ENCODE results near the gene PANK4.

The PANK4 gene

DNA sequence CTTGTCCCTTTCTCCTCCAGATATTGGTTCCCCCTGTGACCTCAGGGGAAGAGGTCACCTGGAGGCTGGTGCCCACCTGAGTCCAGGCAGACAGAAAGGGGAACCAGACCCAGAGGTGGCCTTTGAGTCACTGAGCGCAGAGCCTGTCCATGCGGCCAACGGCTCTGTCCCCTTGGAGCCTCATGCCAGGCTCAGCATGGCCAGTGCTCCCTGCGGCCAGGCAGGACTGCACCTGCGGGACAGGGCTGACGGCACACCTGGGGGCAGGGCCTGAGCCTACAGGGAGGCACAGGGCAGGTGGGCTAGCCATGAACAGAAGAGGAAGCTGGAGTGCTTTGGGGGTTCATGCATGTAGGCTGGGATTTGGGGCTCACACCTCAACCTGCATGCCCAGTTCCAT is 32.5 kb upstream of the PANK4 start:
- no peak overlapping the region for H3K4me3 ChIP-seq (ENCODE audit: low read length)
- H3K4me1 ChIP-seq (ENCODE audit: low read length) = peaks cover 14% of the 10 kb centered on the region
- H3K9me3 ChIP-seq (replicated peaks; ENCODE audit: insufficient read depth, low read length) = no peaks in the 10 kb centered on the region
- H2AFZ ChIP-seq (ENCODE audit: low read length) = no peak overlapping the region
- no peak overlapping the region for H3K4me2 ChIP-seq (ENCODE audit: low read depth, low read length)
- TF ChIP-seq EZH2 (optimal IDR thresholded peaks at IDR 0.05; ENCODE audit: low read depth, low read length) (no peak), EZH2phosphoT487 (IDR thresholded peaks at IDR 0.05; ENCODE audit: low read length) (no peak)
- TF ChIP-seq, protein P1, sequence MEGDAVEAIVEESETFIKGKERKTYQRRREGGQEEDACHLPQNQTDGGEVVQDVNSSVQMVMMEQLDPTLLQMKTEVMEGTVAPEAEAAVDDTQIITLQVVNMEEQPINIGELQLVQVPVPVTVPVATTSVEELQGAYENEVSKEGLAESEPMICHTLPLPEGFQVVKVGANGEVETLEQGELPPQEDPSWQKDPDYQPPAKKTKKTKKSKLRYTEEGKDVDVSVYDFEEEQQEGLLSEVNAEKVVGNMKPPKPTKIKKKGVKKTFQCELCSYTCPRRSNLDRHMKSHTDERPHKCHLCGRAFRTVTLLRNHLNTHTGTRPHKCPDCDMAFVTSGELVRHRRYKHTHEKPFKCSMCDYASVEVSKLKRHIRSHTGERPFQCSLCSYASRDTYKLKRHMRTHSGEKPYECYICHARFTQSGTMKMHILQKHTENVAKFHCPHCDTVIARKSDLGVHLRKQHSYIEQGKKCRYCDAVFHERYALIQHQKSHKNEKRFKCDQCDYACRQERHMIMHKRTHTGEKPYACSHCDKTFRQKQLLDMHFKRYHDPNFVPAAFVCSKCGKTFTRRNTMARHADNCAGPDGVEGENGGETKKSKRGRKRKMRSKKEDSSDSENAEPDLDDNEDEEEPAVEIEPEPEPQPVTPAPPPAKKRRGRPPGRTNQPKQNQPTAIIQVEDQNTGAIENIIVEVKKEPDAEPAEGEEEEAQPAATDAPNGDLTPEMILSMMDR (IDR thresholded peaks at IDR 0.05; ENCODE audit: low read length) = no peak
- H3K36me3 ChIP-seq (replicated peaks; ENCODE audit: insufficient read depth, low read length) = no peaks in the 10 kb centered on the region
- no peak overlapping the region for H3K27ac ChIP-seq (ENCODE audit: low read length)
- DNase-seq = no peak
- H3K9me2 ChIP-seq (replicated peaks; ENCODE audit: insufficient read depth, low read length) = no peaks in the 10 kb centered on the region
- no peaks in the 10 kb centered on the region for H4K20me1 ChIP-seq (ENCODE audit: insufficient read depth, low read length)
- H3K79me2 ChIP-seq (ENCODE audit: low read length) = peaks cover 21% of the 10 kb centered on the region
- no peaks in the 10 kb centered on the region for H3K27me3 ChIP-seq (replicated peaks; ENCODE audit: insufficient read depth, low read length)
- H3K9ac ChIP-seq (ENCODE audit: low read length) = no peak overlapping the region
- no peaks in the 10 kb centered on the region for H3F3A ChIP-seq (ENCODE audit: insufficient read depth, low read length)

DNA sequence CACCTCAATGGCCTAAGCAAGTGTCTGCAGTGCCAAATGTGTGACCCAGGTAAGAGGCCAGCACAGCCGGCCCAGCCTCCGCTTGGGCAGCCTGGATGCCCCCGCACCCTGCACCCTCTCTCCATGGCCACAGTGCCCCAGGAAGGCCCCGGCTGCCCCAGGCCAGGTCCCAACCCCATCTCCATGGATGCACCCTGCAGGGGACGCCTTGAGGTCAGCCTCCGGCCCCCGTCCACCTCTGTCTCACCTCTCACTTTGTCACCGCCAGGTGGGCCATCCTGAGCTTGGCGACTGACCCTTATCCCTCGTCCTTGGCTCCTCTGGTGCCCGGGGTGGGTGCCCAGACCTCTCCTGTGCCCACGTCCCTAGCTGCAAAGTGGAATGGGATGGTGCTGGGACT is 32.0 kb upstream of the PANK4 start:
- no peak for DNase-seq
- Histone ChIP-seq H3K4me2 (ENCODE audit: low read depth, low read length) (no peak overlapping the region), H3K9me2 (replicated peaks; ENCODE audit: insufficient read depth, low read length) (no peaks in the 10 kb centered on the region), H4K20me1 (ENCODE audit: insufficient read depth, low read length) (no peaks in the 10 kb centered on the region), H3K9ac (ENCODE audit: low read length) (no peak overlapping the region), H3K36me3 (replicated peaks; ENCODE audit: insufficient read depth, low read length) (no peaks in the 10 kb centered on the region), H3K4me3 (ENCODE audit: low read length) (no peak overlapping the region), H3K27me3 (replicated peaks; ENCODE audit: insufficient read depth, low read length) (no peaks in the 10 kb centered on the region), H3K9me3 (replicated peaks; ENCODE audit: insufficient read depth, low read length) (no peaks in the 10 kb centered on the region), H3K79me2 (ENCODE audit: low read length) (peaks cover 21% of the 10 kb centered on the region), H2AFZ (ENCODE audit: low read length) (no peak overlapping the region), H3K4me1 (ENCODE audit: low read length) (peaks cover 14% of the 10 kb centered on the region), H3K27ac (ENCODE audit: low read length) (no peak overlapping the region), H3F3A (ENCODE audit: insufficient read depth, low read length) (no peaks in the 10 kb centered on the region)
- TF ChIP-seq, protein P1 (IDR thresholded peaks at IDR 0.05; ENCODE audit: low read length) = no peak
- TF ChIP-seq EZH2phosphoT487 (IDR thresholded peaks at IDR 0.05; ENCODE audit: low read length) (no peak), EZH2 (optimal IDR thresholded peaks at IDR 0.05; ENCODE audit: low read depth, low read length) (no peak)

DNA sequence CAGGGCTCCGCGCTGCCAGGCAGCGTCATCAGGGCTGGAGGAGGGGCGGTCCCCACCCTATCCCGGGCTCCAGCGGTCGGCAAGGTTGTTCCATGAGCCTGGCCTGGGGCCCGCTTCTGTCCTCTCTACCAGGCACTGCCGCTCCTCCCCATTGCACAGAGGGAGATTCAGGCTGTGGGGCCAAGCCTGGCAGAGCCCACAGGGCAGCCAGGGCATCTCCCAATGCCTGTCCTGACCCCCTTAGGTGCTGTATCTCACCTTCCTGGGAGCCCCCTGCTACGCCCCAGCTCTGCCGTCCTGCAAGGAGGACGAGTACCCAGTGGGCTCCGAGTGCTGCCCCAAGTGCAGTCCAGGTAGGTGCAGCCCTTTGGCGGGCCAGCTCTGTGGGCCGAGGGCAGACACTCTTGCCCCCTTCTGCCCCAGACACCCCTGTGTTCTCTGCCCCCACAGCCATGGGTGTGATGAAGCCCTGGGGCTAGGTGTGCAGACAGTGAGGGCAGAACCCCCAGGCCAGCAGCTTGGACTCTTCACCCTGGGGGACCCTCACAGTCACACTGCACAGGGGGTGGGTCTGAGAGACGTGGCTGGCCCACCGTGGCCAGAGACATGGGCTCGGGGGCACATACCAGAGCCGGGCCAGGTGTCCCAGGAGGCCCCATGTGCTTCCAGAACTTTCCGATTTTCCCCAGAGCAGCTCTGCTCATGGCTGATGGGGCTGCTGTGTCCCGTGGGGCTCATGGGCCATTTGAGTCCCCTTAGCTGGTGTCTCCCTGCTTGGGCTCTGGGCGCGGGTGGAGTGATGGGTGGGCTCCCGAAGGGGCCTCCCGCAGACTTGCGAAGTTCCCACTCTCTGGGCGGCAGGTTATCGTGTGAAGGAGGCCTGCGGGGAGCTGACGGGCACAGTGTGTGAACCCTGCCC is 31.3 kb upstream of the PANK4 start:
- Histone ChIP-seq H3K9me3 (replicated peaks; ENCODE audit: insufficient read depth, low read length) (no peaks in the 10 kb centered on the region), H3K36me3 (replicated peaks; ENCODE audit: insufficient read depth, low read length) (no peaks in the 10 kb centered on the region), H3K9me2 (replicated peaks; ENCODE audit: insufficient read depth, low read length) (no peaks in the 10 kb centered on the region), H3K4me3 (ENCODE audit: low read length) (peak overlapping the region; percentile 93), H3K79me2 (ENCODE audit: low read length) (peaks cover 21% of the 10 kb centered on the region), H2AFZ (ENCODE audit: low read length) (no peak overlapping the region), H3K4me2 (ENCODE audit: low read depth, low read length) (peak overlapping the region; percentile 92), H3K27ac (ENCODE audit: low read length) (no peak overlapping the region), H3K9ac (ENCODE audit: low read length) (peak overlapping the region; percentile 92; the same call in 1 of the 2 replicates), H3F3A (ENCODE audit: insufficient read depth, low read length) (no peaks in the 10 kb centered on the region), H3K4me1 (ENCODE audit: low read length) (peaks cover 14% of the 10 kb centered on the region), H3K27me3 (replicated peaks; ENCODE audit: insufficient read depth, low read length) (no peaks in the 10 kb centered on the region), H4K20me1 (ENCODE audit: insufficient read depth, low read length) (no peaks in the 10 kb centered on the region)
- TF ChIP-seq EZH2 (optimal IDR thresholded peaks at IDR 0.05; ENCODE audit: low read depth, low read length) (no peak), EZH2phosphoT487 (IDR thresholded peaks at IDR 0.05; ENCODE audit: low read length) (no peak)
- TF ChIP-seq, protein P1 (IDR thresholded peaks at IDR 0.05; ENCODE audit: low read length) = no peak
- no peak for DNase-seq

All from MM.1S (cell line).